HL-60 (cell line): Measurements from ENCODE around the gene SCMH1.

Experiments
- POLR2AphosphoS5 ChIP-seq: IDR thresholded peaks from 2 replicates; pipeline ENCODE4 v1.6.1; 2012; ENCODE audit warnings: low read depth
- REST ChIP-seq: IDR thresholded peaks from 2 replicates; pipeline ENCODE4 v1.6.1; 2012; ENCODE audit warnings: low read depth; ENCODE audit not compliant: insufficient replicate concordance
- SPI1 ChIP-seq: IDR thresholded peaks from 2 replicates; pipeline ENCODE4 v1.6.1; 2012; ENCODE audit warnings: low read depth, mild to moderate bottlenecking, borderline replicate concordance
- TF ChIP-seq, protein P1 (sequence below): IDR thresholded peaks from one replicate; pipeline ENCODE4 v1.5.1; 2011; ENCODE audit warnings: low read length, control low read depth, inconsistent platforms; ENCODE audit not compliant: insufficient read depth

DNA sequence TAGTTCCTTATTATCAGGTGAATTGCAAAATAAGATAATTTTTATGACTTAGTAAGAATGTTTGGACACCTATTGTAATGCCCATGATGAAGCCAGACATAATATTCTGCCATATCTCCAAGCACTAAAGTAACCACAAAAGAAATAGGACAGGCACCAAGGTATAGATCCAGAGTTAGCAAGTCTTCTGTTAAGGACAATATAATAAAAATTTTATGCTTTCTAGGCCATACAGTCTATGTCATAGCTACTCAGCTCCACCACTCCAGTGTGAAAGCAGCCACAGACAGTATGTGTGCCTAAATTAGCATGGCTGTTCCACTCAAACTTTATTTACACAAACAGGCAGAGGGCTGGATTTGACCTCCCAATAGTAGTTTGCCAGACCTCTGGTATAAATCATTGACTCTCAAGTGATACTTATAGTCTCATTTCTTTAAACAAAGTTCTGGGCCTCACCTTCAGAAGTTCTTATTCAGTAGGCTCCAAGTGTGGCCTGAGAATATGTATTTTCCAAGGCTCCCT, 88.3 kb downstream of the SCMH1 start:
- no peak for TF ChIP-seq POLR2AphosphoS5
- TF ChIP-seq, protein P1, sequence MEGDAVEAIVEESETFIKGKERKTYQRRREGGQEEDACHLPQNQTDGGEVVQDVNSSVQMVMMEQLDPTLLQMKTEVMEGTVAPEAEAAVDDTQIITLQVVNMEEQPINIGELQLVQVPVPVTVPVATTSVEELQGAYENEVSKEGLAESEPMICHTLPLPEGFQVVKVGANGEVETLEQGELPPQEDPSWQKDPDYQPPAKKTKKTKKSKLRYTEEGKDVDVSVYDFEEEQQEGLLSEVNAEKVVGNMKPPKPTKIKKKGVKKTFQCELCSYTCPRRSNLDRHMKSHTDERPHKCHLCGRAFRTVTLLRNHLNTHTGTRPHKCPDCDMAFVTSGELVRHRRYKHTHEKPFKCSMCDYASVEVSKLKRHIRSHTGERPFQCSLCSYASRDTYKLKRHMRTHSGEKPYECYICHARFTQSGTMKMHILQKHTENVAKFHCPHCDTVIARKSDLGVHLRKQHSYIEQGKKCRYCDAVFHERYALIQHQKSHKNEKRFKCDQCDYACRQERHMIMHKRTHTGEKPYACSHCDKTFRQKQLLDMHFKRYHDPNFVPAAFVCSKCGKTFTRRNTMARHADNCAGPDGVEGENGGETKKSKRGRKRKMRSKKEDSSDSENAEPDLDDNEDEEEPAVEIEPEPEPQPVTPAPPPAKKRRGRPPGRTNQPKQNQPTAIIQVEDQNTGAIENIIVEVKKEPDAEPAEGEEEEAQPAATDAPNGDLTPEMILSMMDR = no peak
- TF ChIP-seq SPI1 = no peak
- TF ChIP-seq REST = no peak
